T-helper 9 cell (primary cell): ENCODE measurements around the gene FEV.

Source experiments
- DNase-seq: peaks from one replicate; pipeline ENCODE4 v3.0.0-alpha.2; 2020
- total RNA-seq, 2 donors: gene quantifications; one replicate each; lab custom pipeline; 2026; lab: John Stamatoyannopoulos, UW

The FEV gene
- 0 reads per million in 2 donors for total RNA-seq

- no peak for DNase-seq
Measured at GRCh38 chr2:218985021-218985324, at the start of gene FEV. TSS of gene FEV (minus strand) at chr2:218985184. CDS start at chr2:218985075, 109 bp downstream.

GRCh38 chr2:219032051-219032745 lies 47.2 kb upstream of the FEV start:
- DNase-seq: no peak

- DNase-seq: no peak
Measured at GRCh38 chr2:219031005-219031738, 46.2 kb upstream of the FEV start.

- DNase-seq: no peak
Measured at GRCh38 chr2:219030177-219030940, 45.4 kb upstream of the FEV start.

DNA sequence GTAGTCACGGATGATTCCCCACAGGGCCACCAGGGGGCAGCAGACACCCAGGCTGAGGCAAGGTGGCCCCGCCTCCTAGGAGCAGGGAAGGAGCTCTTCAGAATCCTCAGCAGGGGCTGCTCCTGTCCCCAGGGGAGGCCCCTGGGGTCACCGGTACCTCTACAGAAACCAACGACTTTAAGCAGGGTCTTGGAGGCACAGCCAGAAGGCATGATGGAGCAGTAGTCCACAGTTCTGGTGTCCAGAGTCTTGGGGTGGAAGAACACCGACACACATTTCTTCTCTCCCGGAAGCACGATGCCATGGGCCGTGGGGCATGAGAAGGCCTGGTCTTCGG lies 44.8 kb upstream of the FEV start:
- peak; percentile 73 for DNase-seq

DNA sequence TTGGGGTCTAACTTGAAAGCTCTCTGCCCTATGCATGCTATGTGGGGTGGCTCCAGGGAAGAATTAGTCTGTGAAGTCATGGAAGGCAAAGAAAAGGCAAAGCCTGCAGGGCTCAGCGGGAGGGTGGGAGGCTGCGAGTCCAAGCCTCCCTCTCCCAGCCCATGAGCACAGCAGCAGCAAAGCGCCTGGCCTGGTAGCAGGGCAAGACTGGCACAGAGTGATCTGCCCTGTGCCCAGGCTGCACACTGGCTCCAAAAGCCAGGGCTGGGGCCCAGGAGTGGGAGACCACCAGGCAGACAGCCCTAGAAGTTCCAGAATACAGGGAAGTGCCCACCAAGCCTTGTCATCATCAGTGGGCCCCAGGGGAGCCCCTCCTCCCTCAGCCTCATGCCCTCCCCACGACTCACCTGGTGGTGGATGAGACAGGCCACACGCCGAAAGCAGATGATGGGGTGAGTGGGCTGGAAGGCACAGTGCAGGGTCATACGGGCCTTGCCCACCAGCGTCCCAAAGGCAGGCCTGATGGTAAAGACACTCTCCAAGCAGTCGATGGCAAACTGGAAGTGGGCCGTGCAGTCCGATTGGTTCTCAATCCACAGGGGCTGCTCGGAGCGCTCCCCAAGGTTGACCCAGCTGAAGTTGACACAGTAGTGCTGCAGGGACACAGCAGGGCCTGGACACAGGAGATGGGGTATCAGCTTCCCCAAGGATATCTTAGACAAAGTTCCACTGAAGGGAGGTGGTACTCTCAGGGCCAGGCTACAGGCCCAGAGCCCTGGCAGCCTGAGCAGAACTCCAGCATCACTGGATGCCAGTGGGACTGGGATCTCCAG lies 44.2 kb upstream of the FEV start:
- DNase-seq: no peak

DNA sequence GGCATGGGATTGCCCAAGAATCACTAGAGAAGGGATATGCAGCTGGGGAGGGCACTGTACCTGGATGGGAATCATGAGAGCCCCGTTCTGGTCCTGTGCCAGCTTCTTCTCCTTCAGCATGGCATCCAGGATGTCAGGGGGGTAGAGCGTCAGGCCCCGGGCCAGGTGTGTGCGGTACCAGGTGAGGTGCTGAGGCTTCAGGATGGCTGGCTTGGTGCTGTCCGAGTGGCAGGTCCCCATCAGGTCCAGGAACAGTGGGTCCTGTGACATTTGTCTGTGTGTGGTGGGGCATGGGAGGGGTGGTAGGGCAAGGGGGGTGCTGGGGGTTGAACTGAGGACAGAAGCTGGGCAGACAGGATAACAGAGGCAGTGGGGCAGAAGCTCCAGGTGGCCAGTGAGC lies 43.2 kb upstream of the FEV start:
- DNase-seq: no peak

DNA sequence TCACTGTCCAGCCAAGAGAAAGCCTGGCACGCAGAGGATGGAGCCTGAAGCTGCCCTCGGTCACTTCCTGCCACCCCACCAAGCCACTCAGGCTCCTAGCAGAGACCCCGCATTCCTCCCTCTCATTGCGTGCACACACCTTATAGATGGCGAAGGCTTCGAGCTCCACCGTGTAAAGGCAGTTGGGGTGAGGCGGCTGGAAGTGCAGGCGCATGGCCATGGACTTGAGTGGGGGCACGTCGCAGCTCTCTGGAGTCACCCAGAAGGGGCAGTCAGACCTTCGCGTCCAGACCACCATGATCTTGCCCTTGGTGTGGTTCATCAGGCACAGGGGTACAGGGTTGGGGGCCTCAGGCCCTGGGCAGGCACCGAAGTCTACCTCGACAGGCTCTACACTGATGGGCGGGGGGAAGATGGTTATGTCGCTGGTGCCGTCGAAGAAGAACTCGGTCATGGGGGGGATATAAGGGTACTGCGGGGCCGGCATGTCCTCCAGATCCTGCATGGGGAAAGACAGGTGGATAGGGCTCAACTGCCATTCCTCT lies 42.6 kb upstream of the FEV start:
- DNase-seq: no peak

DNA sequence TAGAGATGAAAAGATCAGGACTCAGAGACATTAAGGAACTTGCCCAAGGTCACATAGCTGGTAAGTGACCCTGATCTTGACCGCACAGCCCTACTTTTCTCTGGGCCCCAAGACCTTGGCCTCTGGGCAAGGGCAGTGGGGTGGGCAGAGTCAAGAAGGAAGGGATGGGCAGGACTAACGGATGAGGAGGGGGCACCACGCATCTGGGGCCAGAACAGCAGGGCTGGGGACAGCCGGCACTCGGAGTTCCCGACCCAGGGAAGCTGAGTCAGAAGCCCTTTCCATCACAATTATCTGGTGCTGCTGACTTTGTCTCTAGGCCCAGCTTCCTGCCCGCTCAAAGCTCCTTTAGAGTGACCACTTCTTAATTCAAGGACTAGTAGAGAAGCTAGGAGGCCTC lies 42.0 kb upstream of the FEV start:
- DNase-seq: no peak

DNA sequence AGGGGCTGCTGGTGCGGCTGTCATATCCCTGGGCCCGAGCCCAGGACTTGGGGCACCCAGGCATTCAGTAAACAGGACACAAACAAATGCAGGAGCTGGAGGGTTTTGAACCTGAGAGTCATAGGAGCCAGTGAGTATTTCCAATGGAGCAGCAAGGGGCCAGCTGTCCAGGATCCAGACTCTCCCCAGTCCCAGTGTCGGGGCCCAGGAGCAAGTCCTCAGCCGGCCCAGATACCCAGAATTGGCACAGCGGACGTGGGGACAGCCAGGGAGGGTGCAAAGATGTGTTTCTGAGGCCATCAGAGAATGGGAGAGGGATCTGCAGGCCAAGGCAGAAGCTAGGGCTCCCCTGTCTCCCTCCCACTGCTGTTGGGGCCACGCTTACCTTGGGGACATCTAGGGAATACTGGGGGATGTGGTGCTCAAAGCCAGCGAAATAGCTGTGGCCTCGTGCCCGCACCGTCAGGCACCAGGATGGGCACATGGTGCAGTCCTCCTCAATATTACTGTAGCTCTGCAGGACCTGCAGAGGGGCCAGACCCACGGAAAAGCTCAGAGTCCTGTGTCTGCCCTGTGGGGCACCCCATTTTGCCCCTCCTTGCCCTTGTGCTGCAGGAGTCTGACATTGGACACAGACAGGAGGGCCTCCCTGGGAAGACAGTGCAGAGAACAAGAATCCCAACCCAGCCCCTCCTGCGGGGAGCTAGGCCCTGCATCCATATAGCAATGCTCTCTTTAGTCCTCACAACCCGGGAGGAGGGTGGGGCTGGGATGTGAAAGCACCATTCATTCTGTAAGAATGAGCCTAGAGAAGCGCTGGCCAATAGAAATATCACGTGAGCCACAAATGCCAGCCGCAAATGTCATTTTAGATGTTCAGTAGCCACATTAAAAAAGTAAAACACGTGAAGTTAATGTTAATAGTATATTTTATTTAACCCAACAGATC lies 40.9 kb upstream of the FEV start:
- DNase-seq: no peak

DNA sequence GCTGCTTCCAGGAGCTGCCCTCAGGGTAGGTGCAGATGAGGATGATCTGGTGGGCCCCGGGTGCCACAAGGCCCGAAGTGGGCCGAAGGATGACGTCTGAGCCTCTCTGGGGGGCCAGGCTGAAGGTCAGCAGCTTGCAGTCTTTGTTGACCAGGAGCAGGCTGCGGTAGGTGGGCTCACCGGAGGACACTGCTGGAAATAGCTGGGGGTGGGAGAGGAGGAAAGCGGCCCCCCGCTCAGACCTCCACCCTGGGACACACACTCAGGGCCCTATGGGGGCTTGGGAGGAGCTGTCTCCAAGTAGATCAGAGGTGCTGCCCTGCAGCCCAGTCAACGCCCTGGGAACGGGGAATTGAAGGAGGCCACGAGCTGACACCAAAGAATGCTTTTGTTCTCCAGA lies 39.1 kb upstream of the FEV start:
- no peak for DNase-seq

DNA sequence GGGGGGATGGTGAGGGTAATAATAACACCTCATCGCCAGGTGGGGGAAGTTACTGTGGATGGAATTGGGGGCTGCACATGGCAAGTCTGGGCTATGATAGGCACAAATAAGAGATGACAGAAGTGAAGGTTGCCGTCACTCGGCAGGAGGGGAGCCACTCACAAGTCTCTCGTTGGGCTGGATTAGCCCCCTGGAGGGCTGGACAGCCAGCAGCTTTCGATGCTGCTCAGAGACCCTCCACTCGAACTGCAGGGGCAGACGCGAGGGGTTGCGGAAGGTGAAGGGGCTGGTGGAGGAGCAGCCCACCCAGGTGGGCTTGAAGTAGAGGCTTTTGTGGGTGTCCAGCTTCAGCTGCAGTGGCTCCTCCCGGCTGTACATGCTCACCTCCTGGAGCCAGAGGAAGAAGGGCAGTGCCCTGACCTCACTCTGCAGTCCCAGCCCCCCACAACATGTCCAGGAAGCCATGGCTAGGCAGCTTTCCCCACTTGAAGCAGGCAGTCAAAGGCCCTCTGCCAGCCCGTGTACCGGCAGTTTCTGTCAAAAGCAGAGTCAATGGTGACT lies 38.1 kb upstream of the FEV start:
- no peak for DNase-seq

DNA sequence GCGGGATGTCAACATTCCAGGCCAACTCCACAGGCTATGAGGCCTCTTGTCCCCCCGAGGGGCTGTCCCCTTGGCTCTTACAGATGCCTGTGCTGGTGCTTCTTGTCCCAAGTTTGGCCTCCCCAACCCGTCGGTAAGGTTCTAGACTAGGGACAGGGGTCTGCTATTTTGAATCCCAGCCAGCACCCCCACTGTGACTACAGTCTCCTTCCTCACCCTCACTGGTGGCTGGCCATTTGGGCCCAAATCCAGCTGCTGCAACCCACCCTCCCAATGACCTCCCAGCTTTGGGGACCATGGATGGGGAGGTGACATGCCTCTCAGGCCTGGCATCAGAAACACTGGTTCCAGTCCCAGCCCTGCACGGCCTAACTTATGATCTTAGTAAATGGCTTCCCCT lies 37.6 kb upstream of the FEV start:
- no peak for DNase-seq

DNA sequence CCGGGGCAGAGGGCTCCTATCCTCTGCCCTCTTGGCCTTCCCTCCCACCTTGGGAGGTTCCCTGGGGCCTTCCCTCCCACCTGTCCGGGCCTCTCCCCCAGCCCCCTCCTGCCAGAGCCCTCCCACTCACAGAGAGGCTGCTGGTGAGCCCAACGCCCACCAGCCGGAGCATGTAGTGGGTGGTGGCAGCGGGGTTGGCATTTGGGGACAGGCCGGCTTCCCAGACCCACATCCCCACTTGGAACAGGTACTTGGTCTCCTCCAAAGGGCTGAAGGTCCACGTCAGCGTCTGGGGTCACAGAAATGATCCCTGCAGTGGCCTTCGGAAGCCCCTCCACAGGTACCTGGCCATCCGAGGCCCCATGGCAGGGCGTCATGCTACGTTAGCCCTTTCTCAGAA lies 37.1 kb upstream of the FEV start:
- DNase-seq: no peak

DNA sequence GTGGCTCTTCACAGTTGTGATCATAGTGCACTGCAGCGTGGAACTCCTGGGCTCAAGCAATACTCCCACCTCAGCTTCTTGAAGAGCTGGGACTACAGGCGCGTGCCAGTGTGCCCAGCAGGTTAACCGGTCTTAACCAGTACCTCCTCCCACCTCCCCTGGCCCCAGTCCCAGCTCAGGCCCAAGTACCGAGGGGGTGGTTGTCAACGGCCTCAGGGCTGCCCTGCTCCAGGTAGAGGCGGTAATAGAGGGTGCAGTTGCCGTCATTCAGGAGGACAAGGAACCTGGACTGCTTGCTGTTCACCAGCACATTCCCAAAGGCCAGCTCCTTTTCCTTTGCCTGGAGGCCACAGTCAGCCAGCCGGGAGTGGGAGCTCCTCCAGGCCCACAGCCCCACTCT lies 36.6 kb upstream of the FEV start:
- no peak for DNase-seq

- DNase-seq: no peak
Measured at GRCh38 chr2:219020604-219021365, 35.8 kb upstream of the FEV start.

DNA sequence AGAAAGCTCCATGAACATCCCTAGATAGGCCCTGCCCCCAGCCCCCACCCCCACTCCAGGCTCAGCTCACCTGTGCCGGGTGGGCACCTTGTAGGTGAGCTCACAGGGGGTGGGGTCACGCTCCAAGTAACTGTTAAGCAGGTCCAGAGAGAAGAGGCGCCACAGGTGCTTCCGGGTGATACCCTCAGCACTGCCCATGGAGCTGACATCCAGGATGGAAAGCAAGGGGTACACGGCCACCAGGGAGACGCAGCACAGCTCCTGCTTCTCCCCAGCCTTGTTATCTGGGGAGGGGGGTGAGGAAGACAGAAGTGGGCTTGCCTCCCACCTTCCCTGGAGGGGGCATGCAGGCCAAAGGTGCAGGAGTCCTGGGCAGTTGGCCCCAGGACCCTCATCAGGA lies 34.5 kb upstream of the FEV start:
- DNase-seq: no peak

DNA sequence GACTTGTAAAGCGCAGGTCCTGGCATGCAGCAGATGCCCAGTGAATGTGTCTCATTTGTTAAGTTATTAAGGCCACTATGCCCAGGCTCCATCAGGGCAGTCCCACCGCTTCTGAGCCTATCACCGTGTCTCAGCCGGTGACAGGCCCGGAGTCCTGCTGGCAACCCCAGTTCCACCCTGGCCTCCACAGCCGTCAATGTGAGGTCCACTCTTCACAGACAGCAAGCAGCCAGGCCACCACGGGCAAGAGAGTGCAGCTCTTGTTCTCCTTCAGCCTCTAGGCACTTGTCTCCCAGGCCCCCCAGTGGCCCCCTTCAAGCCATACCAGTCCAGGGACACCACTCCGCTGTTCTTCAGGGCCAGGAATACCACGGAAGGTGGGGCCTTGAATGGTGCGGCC lies 33.7 kb upstream of the FEV start:
- no peak for DNase-seq

- DNase-seq: no peak
Measured at GRCh38 chr2:219018286-219018685, 33.3 kb upstream of the FEV start.

DNA sequence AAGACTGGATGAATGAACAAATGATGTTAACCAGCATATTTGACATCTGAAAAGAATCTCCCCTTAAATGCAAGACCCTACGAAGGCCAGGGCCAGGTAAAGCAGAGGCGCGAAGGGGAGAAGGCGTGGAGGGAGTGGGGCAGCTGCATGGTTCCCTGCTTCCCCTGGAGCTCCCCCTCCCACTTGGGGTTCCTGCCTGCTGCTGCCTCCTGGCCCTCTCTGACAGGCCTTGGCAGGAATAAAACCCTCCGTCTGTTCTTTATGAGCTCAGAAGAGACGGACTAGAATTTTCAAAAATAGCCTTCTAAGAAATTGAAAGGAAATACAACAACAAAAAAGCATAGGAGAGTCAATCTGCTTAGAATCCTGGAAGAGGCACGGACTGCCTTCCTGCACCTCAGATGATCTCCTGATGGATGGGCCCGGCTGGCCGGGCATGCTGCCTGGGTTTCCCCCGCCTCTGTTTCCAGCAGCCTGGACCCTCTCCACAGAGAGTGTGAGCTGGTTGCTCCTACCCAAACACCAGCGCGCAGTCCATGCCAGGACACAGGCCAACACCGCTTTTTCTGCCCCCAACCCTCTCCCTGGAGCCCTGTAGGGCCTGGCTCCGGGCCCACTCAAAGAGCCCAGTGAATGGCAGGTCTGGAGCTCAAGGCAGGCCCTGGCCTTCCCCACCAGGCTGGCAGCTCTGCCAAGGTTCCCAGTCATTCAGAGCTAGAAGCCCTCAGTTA lies 32.4 kb upstream of the FEV start:
- no peak for DNase-seq
